Measurements from ENCODE around the gene YEATS2.

DNA sequence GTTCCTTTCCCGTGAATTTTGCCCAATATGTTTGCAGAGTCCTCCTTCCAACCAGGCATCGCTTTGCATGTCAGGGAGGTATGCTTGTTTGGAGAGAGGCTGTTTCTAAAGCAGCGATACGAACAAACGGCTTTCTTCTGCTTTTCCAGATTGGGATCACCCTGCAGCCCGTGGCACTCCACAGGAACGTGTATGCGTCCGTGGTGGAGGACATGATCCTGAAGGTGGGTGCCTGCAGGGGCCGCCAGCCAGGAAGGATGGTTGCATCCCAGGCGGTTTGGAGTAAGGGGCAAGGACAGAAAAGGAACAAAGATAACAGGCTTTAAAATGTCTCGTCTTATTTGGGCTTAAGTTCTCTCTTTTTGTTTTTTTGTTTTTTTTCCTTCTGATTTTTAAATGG lies 110.3 kb downstream of the YEATS2 start:
- TF ChIP-seq, protein P1, sequence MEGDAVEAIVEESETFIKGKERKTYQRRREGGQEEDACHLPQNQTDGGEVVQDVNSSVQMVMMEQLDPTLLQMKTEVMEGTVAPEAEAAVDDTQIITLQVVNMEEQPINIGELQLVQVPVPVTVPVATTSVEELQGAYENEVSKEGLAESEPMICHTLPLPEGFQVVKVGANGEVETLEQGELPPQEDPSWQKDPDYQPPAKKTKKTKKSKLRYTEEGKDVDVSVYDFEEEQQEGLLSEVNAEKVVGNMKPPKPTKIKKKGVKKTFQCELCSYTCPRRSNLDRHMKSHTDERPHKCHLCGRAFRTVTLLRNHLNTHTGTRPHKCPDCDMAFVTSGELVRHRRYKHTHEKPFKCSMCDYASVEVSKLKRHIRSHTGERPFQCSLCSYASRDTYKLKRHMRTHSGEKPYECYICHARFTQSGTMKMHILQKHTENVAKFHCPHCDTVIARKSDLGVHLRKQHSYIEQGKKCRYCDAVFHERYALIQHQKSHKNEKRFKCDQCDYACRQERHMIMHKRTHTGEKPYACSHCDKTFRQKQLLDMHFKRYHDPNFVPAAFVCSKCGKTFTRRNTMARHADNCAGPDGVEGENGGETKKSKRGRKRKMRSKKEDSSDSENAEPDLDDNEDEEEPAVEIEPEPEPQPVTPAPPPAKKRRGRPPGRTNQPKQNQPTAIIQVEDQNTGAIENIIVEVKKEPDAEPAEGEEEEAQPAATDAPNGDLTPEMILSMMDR (IDR thresholded peaks at IDR 0.05), result no peak
- no peak for TF ChIP-seq POLR2A (IDR thresholded peaks at IDR 0.05)
